ENCODE measurements around the gene VPS13D.

DNA sequence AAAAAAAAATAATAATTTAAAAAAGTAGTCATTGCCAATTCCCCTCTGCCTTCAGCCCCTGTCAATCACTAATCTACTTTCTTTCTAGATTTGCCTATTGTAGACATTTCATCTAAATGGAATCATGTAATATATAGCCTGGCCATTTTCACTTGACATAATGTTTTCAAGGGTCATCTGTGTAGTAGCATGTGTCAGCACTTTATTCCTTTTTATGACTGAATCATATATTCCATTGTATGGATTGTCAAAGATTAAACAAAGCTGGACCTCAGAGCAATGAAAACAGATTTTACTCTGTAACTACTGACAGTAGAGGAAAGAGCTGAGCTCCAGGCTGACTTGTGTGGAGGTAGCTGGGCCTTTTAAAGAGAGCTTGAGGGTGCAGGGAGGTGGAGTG, 15.9 kb downstream of the VPS13D start:
- TF ChIP-seq, protein P1, sequence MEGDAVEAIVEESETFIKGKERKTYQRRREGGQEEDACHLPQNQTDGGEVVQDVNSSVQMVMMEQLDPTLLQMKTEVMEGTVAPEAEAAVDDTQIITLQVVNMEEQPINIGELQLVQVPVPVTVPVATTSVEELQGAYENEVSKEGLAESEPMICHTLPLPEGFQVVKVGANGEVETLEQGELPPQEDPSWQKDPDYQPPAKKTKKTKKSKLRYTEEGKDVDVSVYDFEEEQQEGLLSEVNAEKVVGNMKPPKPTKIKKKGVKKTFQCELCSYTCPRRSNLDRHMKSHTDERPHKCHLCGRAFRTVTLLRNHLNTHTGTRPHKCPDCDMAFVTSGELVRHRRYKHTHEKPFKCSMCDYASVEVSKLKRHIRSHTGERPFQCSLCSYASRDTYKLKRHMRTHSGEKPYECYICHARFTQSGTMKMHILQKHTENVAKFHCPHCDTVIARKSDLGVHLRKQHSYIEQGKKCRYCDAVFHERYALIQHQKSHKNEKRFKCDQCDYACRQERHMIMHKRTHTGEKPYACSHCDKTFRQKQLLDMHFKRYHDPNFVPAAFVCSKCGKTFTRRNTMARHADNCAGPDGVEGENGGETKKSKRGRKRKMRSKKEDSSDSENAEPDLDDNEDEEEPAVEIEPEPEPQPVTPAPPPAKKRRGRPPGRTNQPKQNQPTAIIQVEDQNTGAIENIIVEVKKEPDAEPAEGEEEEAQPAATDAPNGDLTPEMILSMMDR (IDR thresholded peaks at IDR 0.05) = no peak
- no peak for TF ChIP-seq POLR2A (IDR thresholded peaks at IDR 0.05)

All from body of pancreas (tissue), 4 donors.